HG02610 (cell line): ENCODE data around the gene MRPL41.
"Not testable (repeated sequence)": the region's sequence is repeated elsewhere in the genome, so short reads cannot be mapped to it uniquely, and the experiment has no call there.

ENCODE experiments used
- ATAC-seq: cut with Tn5 transposase; IDR thresholded peaks from one replicate; pipeline ENCODE4 v1.9.1; 2021; ENCODE audit warnings: mild to moderate bottlenecking, moderate library complexity; ENCODE audit not compliant: unreplicated experiment

Gene MRPL41

DNA sequence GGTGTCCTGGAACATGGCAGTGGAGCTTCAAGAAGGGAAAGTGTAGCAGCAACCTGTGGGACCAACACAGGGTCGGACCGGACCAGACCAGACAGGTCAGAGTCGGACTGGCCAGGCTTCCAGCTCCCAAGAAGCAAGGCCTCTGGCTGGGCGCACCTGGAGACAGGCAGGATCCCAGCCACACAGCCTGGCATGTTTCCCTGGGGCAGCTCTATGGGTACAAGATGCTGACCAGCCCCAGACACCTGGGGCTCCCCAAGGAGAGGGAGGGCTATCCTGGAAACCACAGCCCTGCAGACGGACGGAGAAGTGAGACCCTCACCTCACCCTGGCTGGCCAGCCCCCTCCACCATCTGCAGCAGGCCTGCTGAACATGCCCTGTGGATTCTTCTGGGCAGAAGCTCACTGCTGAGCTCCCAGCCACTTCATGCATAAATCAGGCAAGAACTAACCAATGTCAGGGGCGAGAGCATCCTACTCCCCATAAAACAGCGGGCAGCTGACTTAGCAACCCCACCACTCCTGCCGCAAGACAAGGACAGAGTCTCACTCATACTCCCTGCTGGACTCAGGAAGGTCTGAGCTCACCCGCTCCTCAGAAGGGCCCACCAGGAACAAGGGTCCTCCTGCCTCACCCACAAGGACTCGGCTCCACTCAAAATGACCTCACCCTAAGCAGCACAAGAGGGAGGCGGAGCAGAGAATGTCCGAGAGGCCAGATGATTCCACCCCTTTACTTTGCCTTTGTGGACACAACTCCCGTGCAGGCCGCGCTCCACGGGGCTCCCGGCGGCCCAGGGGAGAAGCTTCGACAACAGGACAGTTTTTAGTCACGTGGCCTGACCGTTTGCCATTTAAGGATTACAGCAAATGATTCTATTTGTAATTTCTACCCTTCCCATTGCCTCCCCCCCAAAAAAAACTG, 29.9 kb downstream of the MRPL41 start:
- ATAC-seq: no peak

DNA sequence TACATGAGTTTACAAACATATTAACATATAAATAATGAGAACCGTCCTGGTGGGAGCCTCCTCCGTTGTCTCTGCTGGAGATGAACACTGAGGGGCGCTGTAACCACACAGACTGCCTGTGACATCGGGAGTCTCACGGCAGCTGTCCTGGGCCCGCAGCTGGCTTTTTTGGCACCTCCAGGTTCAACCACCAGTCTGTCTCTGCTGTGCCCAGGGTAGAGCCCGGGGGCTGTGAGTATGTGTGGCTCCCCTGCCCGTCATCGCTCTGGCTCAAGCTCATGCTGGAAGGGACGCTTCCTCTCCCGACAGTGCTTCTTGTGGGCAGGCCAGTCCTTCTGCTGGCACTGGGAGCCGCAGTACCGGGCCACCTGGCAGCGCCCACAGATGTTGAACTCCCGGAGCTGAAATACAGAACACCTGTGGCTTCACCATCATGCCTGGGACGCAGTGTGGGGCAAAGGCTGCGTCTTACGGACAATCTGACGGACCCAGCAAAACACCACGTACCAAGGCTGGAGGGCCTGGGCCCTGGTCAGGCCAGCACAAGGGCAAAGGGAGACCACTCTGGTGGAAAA, 30.7 kb downstream of the MRPL41 start:
- no peak for ATAC-seq

- no peak for ATAC-seq
Measured at GRCh38 chr9:137583347-137583746, 31.7 kb downstream of the MRPL41 start.

- no peak for ATAC-seq
Measured at GRCh38 chr9:137583957-137584356, 32.3 kb downstream of the MRPL41 start.

- no peak for ATAC-seq
Measured at GRCh38 chr9:137586854-137587253, 35.2 kb downstream of the MRPL41 start.

DNA sequence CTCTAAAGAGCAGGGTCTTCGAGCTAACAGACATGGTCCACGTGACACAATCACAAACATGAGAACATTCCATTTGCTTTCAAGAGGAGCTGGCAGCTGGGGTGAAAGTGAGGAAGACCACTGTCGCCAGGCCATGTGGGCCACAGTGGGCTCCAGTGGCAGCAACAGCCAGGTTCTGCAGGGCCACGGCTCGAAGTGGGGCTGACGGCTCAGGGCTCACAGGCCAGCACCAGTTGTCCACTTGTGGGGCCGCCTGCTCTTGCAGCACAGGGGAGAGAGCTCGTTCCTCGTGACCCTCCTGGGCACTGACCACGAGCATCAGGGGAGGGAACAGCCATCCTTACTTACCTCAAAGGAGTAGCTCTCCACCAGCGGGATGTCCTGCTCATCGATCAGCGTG, 36.6 kb downstream of the MRPL41 start:
- ATAC-seq: no peak

DNA sequence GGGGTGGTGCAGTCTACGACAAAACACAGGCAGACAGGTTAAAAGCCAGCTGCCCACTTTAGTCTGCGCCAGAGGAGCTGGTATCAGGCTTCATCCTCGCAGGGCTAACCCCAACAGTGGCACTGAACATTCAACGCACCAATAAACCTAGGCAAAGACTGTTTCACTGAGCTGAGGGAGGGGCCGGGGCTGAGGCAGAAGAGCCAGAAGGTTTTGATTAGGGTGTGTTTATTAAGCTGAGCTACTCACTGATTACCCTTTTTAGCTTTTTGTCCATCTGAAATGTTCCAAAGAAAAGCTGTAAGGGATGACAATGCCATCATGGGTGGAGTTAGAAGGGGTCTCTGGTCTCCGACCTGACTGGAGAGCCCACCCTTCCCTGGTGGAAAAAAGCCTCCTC, 37.2 kb downstream of the MRPL41 start:
- ATAC-seq: no peak

DNA sequence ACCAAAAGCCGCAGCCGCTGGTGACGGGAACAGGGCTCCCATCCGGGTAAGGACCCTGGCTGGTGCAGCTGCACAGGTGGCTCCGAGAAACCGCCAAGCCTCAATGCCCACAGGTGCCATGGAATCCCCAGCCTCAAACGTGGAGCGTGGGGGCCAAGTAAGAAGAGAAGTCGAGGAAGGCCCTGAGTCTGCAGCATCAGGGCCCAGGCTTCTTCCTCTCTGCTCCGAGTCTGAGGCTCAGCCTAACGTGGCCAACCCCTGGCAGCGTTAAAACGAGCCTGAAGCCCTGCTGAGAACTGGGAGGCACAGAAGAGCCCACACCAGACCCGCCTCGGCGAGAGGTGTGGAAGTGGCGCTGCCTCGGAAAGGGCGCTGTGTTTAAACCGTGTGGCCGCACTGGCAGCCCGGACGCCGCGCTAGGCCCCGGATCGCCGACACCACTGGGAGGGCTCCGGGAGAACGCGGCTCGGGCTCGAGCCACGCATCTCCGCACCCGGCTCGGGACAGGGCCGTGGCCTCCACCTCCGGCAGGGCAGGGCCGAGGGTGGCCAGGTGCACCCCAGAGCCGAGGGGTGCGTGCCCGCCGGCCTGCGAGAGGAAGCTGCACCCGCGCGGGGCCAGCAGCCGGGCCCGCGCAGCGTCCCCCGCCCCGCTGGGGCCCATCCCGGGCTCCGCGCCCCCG, 37.9 kb downstream of the MRPL41 start:
- peak; percentile 17 for ATAC-seq

GRCh38 chr9:137590123-137590468, 38.4 kb downstream of the MRPL41 start:
- no peak for ATAC-seq

DNA sequence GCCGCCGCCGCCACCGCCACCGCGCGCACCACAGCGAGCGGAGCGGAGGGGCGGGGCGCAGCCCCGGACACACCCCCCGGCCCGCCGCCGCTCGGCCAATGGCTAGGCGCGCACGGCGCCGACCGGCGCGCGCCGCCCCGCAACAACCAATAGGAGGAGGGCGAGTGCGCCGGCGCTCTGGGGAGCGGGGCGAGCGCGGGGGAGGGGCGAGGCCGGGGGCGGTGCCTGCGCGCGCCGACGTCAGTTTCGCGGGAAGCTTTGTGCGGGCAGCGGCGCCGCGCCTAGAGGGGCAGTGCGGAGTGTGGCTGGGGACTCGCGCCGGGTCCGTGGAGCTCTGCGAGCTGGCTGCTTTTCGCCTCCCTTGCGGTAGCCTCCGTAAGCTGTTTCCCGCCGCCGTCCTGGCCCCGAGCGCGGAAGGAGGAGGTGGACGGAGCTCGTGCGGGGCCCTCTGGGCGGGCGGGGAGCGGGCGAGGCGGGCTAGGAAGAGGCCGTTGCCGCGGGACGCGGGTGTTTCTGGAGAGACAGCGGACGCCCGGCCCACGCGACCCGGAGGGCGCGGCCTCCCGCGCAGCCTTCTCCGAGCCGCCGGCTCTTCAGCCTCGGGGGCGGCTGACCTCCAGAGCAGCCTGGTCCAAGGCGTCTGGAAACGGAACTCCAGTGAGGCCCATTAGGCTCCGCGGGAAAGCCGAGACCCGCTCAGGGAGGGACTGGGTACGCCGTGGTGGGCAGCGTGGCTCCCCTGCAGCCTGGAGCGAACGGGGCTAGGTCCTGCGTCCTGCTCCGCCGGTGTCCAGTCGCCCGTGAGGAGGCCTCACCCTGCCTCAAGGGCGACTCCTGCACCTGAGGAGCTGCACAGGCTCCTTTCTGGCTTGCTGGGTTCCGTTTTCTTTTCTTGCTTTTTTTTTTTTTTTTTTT, 39.0 kb downstream of the MRPL41 start, which contains the start of gene ZMYND19:
Gene ZMYND19, minus strand, starts transcription at position 44 of the 915 bp plus-strand sequence. CDS start 249 bp downstream, outside the sequence.
- peak; percentile 81 for ATAC-seq

GRCh38 chr9:137592767-137593166, 41.1 kb downstream of the MRPL41 start:
- no peak for ATAC-seq

DNA sequence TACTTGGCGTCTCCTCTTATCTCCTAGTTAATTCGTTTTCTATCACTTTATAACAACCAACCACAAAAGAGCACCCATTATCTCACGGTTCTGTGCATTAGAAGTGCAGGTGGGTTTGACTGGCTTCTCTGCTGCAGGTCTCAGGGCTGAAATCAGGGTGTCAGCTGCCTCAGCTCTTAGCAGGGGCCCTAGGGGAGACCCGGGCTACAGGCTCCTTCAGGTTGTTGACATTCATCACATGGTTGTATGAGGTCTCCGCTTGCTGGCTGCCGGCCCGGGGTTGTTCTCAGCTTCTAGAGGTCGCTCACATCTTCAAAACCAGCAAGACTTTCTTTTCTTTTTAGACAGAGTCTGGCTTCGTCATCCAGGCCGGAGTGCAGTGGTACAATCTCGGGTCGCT, 41.5 kb downstream of the MRPL41 start:
- no peak for ATAC-seq

GRCh38 chr9:137596577-137596976, 44.9 kb downstream of the MRPL41 start:
- not testable (repeated sequence) for ATAC-seq

DNA sequence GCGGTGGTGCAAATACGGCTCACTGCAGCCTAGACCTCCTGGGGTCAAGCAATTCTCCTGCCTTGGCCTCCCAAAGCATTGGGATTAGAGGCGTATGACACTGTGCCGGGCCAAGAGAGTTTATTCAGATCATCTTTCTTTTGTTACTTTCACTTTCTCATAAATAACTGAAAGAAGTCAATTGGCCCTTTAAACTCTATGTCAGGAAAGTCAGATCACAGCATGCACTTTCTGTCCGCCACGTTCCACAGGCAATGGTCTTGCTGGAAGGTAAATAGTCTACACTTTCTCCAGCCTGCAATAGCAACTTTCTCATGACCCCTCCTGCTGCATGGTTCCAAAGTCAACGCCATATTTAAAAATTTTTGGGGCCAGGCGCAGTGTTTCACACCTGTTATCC, 47.3 kb downstream of the MRPL41 start:
- ATAC-seq: no peak
